Calu3 (cell line): ENCODE measurements around the gene TOR2A. TPM values are rescaled to one million over a fixed set of nuclear protein-coding genes. Genes with fewer than 3 reads are reported as not detected.

Experiments used
- BruUV-seq: library from RNA; stranded (reverse); fragments of 400-500 nt; replicated peaks from 2 replicates; lab custom pipeline; 2021; lab: Mats Ljungman, UMichigan
- CTCF ChIA-PET: fragments of 300-600 bp; sonication (Branson Sonifier 250); formaldehyde crosslinking; loops from one replicate; lab custom pipeline; 2022; ENCODE audit warnings: antibody characterized with exemption; lab: Charles Lee
- DNase-seq: peaks from one replicate; pipeline ENCODE4 v3.0.0; 2022
- H3K27ac Mint-ChIP-seq: one replicate; pipeline ENCODE4 v1.8.0; 2022; ENCODE audit warnings: mixed read lengths; ENCODE audit not compliant: unreplicated experiment
- H3K27me3 Mint-ChIP-seq: one replicate; pipeline ENCODE4 v1.8.0; 2022; ENCODE audit warnings: mixed read lengths; ENCODE audit not compliant: unreplicated experiment
- H3K36me3 Mint-ChIP-seq: one replicate; pipeline ENCODE4 v1.8.0; 2022; ENCODE audit warnings: mild to moderate bottlenecking, moderate library complexity, mixed read lengths; ENCODE audit not compliant: insufficient read depth, unreplicated experiment
- H3K4me1 Mint-ChIP-seq: one replicate; pipeline ENCODE4 v1.8.0; 2022; ENCODE audit warnings: mild to moderate bottlenecking, low read depth, mixed read lengths; ENCODE audit not compliant: unreplicated experiment
- H3K4me3 Mint-ChIP-seq: one replicate; pipeline ENCODE4 v1.8.0; 2022; ENCODE audit warnings: mild to moderate bottlenecking, low read depth, moderate library complexity, mixed read lengths; ENCODE audit not compliant: unreplicated experiment
- H3K9me3 Mint-ChIP-seq: one replicate; pipeline ENCODE4 v1.8.0; 2022; ENCODE audit warnings: low read depth, mixed read lengths; ENCODE audit not compliant: unreplicated experiment
- CTCF ChIP-seq: fragments of 200-600 bp; IDR thresholded peaks from one replicate; pipeline ENCODE4 v1.8.0; 2022; ENCODE audit warnings: antibody characterized with exemption; ENCODE audit not compliant: unreplicated experiment
- intact Hi-C: fragments of 100-400 bp; cut with micrococcal nuclease; formaldehyde crosslinking; loops from one replicate; pipeline ENCODE4 v1.10.0; 2022; ENCODE audit not compliant: unreplicated experiment
- total RNA-seq: library from RNA; stranded (reverse); gene quantifications from 2 replicates; pipeline ENCODE4 v1.2.3, GENCODE V29; 2022

Gene TOR2A
- total RNA-seq, 1 experiment from 2014 or later = 7.6 TPM

GRCh38 chr9:127755061-127756060, 20.3 kb upstream of the TOR2A start:
- Mint-ChIP-seq H3K27me3 (peaks cover 42% of the 10 kb centered on the region), H3K4me3 (no peak overlapping the region), H3K9me3 (no peaks in the 10 kb centered on the region), H3K36me3 (peaks cover 5% of the 10 kb centered on the region), H3K4me1 (no peaks in the 10 kb centered on the region), H3K27ac (no peak overlapping the region)
- intact Hi-C loops = no loop called here
- no peak for DNase-seq
- CTCF ChIA-PET = no interaction called here
- no peak for TF ChIP-seq CTCF
- no TSS peak for BruUV-seq

GRCh38 chr9:127754099-127755060, 19.3 kb upstream of the TOR2A start:
- Mint-ChIP-seq H3K4me3 (no peak overlapping the region), H3K27ac (no peak overlapping the region), H3K36me3 (peaks cover 5% of the 10 kb centered on the region), H3K9me3 (no peaks in the 10 kb centered on the region), H3K4me1 (no peaks in the 10 kb centered on the region), H3K27me3 (peaks cover 52% of the 10 kb centered on the region)
- no TSS peak for BruUV-seq
- CTCF ChIA-PET = no interaction called here
- intact Hi-C loops = no loop called here
- no peak for TF ChIP-seq CTCF
- DNase-seq = no peak

GRCh38 chr9:127753622-127754021, 18.5 kb upstream of the TOR2A start:
- no peak for TF ChIP-seq CTCF
- no peak overlapping the region for H3K27ac Mint-ChIP-seq
- CTCF ChIA-PET = interaction anchor here (0.5 to 0.6 kb wide), 2 partner anchors 265 to 886 kb away, joined by 3 to 5 read pairs; no protein-coding TSS in a partner anchor
- no peak for DNase-seq
- H3K4me3 Mint-ChIP-seq = no peak overlapping the region
- no peaks in the 10 kb centered on the region for H3K9me3 Mint-ChIP-seq
- BruUV-seq = no TSS peak
- intact Hi-C loops = no loop called here
- H3K36me3 Mint-ChIP-seq = peaks cover 5% of the 10 kb centered on the region
- peaks cover 59% of the 10 kb centered on the region for H3K27me3 Mint-ChIP-seq
- no peaks in the 10 kb centered on the region for H3K4me1 Mint-ChIP-seq

- H3K27ac Mint-ChIP-seq = no peak overlapping the region
- H3K4me1 Mint-ChIP-seq = no peaks in the 10 kb centered on the region
- no peak overlapping the region for H3K4me3 Mint-ChIP-seq
- H3K36me3 Mint-ChIP-seq = peaks cover 5% of the 10 kb centered on the region
- H3K9me3 Mint-ChIP-seq = no peaks in the 10 kb centered on the region
- intact Hi-C loops = no loop called here
- no peak for DNase-seq
- CTCF ChIA-PET = interaction anchor here (0.5 to 0.6 kb wide), 2 partner anchors 265 to 885 kb away, joined by 3 to 5 read pairs; no protein-coding TSS in a partner anchor
- H3K27me3 Mint-ChIP-seq = peaks cover 64% of the 10 kb centered on the region
- no peak for TF ChIP-seq CTCF
- no TSS peak for BruUV-seq
These were observed 18.1 kb upstream of the TOR2A start for GRCh38 chr9:127753148-127753547.
